Measurements from ENCODE around the gene PCARE.

The PCARE gene

GRCh38 chr2:29053223-29053622 is 21.1 kb downstream of the PCARE start:
- H3K27me3 ChIP-seq = no peaks in the 10 kb centered on the region
- no peaks in the 10 kb centered on the region for H3K9me3 ChIP-seq
- peaks cover 9% of the 10 kb centered on the region for H3K4me1 ChIP-seq
- no peak overlapping the region for H3K4me3 ChIP-seq (ENCODE audit: low read depth, low read length)
- H3K36me3 ChIP-seq = no peaks in the 10 kb centered on the region
- no peak for DNase-seq
- TF ChIP-seq CTCF (IDR thresholded peaks at IDR 0.05; ENCODE audit: low read depth, low read length) = no peak

DNA sequence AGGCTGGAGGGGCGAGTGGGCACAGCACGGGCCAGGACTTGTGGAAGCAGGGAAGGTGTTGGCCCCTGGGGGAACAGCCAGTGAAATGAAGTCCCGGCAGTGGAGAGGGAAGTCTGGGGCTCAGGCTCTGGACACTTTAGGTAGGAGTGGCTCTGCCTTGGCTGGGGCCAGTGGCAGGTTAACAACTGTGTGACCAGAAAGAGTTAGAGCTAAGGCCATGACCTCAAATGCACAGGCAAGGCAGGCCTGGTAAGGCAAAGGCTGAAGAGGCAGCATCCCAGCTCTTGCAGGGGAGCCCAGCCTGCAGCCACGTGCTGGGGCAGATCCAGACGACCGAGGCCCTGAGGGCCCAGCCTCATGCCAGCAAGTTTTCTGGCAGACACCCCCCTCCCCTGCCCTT is 21.5 kb downstream of the PCARE start:
- H3K4me3 ChIP-seq (ENCODE audit: low read depth, low read length) = no peak overlapping the region
- no peak for TF ChIP-seq CTCF (IDR thresholded peaks at IDR 0.05; ENCODE audit: low read depth, low read length)

GRCh38 chr2:29051730-29052129 is 22.6 kb downstream of the PCARE start:
- no peak for TF ChIP-seq CTCF (IDR thresholded peaks at IDR 0.05; ENCODE audit: low read depth, low read length)
- Histone ChIP-seq H3K36me3 (no peaks in the 10 kb centered on the region), H3K9me3 (no peaks in the 10 kb centered on the region), H3K27me3 (no peaks in the 10 kb centered on the region), H3K4me1 (peaks cover 9% of the 10 kb centered on the region), H3K4me3 (ENCODE audit: low read depth, low read length) (no peak overlapping the region)
- no peak for DNase-seq

More for the DNA sequence above, 21.5 kb downstream of the PCARE start:
- DNase-seq = peak; percentile 42
- Histone ChIP-seq H3K4me1 (peaks cover 9% of the 10 kb centered on the region), H3K9me3 (no peaks in the 10 kb centered on the region), H3K27me3 (no peaks in the 10 kb centered on the region), H3K36me3 (no peaks in the 10 kb centered on the region)

- Histone ChIP-seq H3K27me3 (no peaks in the 10 kb centered on the region), H3K4me1 (peaks cover 9% of the 10 kb centered on the region), H3K36me3 (no peaks in the 10 kb centered on the region), H3K4me3 (ENCODE audit: low read depth, low read length) (no peak overlapping the region), H3K9me3 (no peaks in the 10 kb centered on the region)
- DNase-seq = no peak
- TF ChIP-seq CTCF (IDR thresholded peaks at IDR 0.05; ENCODE audit: low read depth, low read length) = no peak
Measured at GRCh38 chr2:29050591-29050990, 23.7 kb downstream of the PCARE start.

GRCh38 chr2:29047083-29047845 is 27.1 kb downstream of the PCARE start:
- DNase-seq = no peak
- H3K4me1 ChIP-seq = peaks cover 15% of the 10 kb centered on the region
- H3K4me3 ChIP-seq (ENCODE audit: low read depth, low read length) = no peak overlapping the region
- no peaks in the 10 kb centered on the region for H3K27me3 ChIP-seq
- H3K36me3 ChIP-seq = no peaks in the 10 kb centered on the region
- no peak for TF ChIP-seq CTCF (IDR thresholded peaks at IDR 0.05; ENCODE audit: low read depth, low read length)
- H3K9me3 ChIP-seq = no peaks in the 10 kb centered on the region

- Histone ChIP-seq H3K27me3 (no peaks in the 10 kb centered on the region), H3K4me1 (peaks cover 17% of the 10 kb centered on the region), H3K36me3 (no peaks in the 10 kb centered on the region), H3K4me3 (ENCODE audit: low read depth, low read length) (no peak overlapping the region), H3K9me3 (no peaks in the 10 kb centered on the region)
- no peak for DNase-seq
- no peak for TF ChIP-seq CTCF (IDR thresholded peaks at IDR 0.05; ENCODE audit: low read depth, low read length)
Measured at GRCh38 chr2:29046321-29046720, 28.0 kb downstream of the PCARE start.
